Posterior vena cava (tissue), 2 donors: ENCODE data around the gene DOCK4. TPM values are rescaled to one million over a fixed set of nuclear protein-coding genes. Genes with fewer than 3 reads are reported as not detected.
"Not testable (repeated sequence)": the region's sequence is repeated elsewhere in the genome, so short reads cannot be mapped to it uniquely, and the experiment has no call there.

Experiments used
- DNase-seq: peaks from one replicate; pipeline ENCODE4 v3.0.0-alpha.2; 2020; ENCODE audit warnings: low spot score
- intact Hi-C, 2 donors: fragments of 100-400 bp; cut with DNase I; formaldehyde crosslinking; loops; one replicate each; pipeline versions ENCODE4 v1.14.1 to v1.14.2; 2022 to 2023
- total RNA-seq, 2 donors: library from RNA; stranded (reverse); fragmentation: NEBNext Ultra II Directional; extraction: Animal tissue kit (Norgen Biotek cat#: 25700); gene quantifications; one replicate each; pipeline ENCODE4 v1.2.1, GENCODE V29; 2021
- donor health status: DM: yes; HTN: yes; CAD: no.
- donor health status: DM: yes; HTN: yes; CAD: no.

The DOCK4 gene
- total RNA-seq, 2 donors from 2014 or later: 26.1 TPM

DNA sequence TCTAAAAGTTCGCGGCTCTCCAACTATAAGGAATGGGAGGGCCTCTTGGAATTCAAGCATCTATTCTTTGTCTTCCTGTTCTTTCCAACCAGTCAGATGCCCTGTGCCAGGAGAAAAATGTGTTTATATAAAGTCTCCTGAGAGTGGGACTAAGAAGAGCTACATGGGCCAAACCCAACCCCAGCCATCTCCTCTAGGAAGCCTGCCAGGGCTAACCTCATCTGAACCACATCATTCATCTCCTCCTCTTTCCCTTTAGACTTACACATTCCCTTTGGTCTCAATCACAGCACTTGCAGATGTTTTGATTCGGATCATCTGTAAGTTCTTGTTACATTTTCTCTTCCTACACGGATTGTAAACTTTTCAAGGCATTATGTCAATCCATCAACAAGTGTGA, 62.6 kb downstream of the DOCK4 start:
- intact Hi-C loops: no loop called here
- no peak for DNase-seq

DNA sequence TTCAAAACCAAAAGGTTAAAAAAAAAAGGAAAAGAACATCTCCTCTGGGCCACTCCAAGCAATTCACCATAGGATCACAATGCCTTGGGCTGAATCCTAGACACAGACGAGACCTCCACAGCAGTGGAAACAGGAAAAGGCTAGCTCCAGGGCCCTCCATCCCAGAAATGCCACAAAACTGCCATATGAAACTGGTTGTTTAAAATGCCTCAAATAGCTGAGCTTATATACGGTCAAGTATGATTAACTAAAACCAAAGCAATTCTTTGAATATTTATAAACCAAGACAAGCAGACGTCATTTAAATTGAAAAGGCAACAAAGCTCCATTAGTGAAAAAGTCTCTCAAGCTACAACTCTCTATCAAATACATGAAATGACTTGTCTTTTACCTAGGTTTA, 63.1 kb downstream of the DOCK4 start:
- intact Hi-C loops: no loop called here

DNA sequence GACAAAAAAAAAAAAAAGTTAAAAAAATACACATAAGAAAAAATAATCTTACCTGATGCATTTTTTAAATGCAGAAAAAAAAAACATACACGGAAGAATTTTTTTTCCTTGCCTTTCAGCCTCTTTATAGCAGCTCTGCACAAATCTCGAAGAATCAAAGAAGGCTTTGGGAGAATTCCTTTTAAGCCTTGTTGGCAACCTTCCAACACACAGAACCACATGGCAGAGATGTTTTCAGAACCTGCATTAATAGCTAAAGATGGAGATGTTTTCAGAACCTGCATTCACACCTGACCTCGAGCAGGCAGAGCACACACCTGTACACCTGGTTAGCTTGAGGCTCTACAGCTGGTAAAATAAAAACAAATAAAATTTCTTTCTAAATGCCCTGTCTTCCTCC, 65.6 kb downstream of the DOCK4 start:
- no peak for DNase-seq
- intact Hi-C loops: no loop called here

More for the DNA sequence above, 63.1 kb downstream of the DOCK4 start:
- DNase-seq: no peak

DNA sequence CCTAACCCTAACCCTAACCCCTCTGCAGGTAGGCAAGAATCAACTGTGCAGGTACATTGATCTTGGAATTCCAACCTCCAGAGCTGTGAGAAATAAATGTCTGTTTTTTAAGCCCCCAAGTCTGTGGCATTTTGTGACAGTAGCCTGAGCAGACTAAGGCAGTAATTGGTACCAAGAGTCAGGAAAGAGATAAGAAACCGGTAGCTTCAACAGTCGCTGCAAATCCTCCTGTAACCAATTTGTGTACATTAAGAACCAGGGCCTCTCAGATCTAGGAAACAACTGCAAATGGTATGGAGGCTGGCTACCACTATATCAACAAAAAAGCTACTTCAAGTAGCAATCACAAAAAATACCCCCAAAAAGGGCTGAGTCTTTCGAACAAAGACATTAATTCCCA, 67.3 kb downstream of the DOCK4 start:
- intact Hi-C loops: no loop called here
- DNase-seq: no peak

DNA sequence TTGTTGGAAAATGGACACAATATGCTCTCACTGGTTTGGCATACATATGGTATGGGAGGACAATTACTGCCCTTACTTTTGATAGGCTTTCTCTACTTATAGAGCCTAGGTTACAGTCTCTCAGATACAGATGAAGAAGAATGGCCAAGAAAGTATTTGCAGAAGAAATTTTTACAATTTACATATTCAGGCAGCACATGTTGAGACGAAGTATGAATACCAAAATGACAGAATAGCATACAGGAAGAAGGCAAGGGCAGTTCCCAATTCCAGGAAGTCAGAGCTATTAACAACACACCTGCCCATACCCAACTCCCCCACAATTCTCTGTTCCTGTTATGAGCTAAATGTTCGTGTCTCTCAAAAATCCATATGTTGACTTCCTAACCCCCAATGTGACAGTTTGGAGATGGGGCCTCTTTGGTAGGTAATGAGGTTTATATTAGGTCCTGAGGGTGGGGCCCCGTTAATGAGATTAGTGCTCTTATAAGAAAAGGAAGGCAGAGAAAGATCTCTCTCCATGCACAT, 67.8 kb downstream of the DOCK4 start:
- intact Hi-C loops: no loop called here
- no peak for DNase-seq

DNA sequence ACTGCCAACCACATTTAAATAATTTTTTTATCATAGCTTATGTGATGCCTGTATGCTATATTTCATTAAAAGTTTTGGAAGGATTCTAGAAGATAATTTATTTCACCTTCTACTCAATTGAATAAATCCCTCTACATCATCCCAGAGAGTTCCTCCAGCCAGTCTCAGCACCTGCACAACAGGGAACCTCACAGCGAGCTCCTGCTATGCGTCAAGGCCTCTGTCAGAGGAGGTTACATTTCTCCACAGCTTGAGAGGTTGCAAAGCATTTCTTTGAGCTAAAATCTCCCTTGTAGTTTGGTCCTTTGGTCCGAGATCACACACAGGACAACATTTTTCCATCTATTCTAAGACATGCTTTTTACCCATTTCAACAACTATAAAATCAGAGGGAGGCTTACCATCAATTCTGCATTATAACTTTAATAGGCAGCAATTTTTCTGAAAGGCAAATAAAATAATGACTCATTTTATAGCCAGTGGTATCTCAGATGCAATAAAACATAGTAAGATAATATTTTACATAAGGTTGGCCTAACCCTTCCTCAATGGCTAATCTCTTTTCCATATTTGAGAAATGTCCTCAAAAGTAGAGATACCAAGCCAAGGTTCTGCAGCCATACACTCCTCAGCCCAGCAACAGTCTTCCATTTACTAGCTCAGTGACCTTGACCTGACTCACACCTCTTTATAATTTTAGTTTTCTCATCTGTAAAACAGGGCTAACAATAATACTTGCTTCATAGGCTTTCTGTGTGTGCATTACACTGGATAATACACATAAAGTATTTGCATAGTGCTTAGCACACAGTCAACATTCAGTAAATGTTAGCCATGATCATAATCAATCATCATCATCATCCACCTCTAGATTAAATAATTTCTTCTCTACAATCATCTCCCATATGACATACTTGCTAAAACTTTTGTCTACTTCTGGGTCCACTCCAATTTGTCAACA, 68.8 kb downstream of the DOCK4 start:
- intact Hi-C loops: no loop called here
- no peak for DNase-seq

DNA sequence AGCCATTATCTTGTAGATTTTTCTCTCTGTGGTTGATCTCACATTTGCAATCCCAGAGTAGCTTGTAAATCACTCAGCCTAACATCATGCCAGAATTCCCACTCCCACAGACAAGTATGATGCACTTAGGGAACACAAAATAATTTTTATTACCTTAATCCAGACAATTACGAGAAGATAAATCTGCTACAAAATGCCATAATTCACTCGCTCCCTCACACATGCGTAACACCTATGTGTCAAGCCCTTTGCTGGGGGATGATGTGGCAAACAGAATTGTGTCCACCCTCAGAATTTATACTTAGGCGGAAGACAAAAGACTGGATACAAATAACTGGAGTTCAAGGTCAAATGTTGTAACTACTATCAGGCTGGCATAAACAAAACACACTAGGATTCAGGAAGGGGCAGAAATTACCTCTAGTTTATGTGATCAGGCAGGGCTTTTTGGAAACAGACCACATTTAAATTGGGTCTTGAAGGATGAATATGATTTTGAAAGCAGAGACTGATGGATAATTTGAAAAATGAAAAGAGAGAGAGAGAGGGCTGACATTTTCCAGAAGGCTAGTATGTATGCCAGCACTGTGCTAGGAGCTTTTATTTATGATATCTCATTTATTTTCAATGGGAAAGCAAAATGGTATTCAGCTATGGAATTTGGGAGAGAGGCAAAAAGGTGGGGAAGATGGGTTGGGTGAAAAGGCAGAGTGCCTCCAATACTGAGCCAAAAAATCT, 69.8 kb downstream of the DOCK4 start:
- intact Hi-C loops: no loop called here
- DNase-seq: no peak

DNA sequence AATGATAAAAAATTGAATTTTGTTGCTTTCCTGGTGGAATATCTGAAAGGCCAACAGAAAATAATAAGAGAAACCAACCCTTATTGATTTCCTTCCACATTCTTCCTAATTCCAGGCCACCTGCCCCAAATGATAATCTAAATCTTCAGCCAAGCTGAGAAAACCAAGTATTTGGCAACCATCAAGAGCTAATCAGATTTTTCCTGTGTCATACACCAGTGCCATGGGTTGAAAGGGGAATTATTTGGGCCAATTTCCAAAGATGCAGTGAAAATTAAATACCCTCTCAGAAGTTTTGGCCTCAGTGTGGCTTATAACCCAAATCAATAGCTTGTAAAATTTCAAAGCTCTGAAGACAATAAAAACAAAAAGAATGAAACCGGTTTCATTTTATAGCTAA, 70.4 kb downstream of the DOCK4 start:
- intact Hi-C loops: no loop called here
- no peak for DNase-seq

DNA sequence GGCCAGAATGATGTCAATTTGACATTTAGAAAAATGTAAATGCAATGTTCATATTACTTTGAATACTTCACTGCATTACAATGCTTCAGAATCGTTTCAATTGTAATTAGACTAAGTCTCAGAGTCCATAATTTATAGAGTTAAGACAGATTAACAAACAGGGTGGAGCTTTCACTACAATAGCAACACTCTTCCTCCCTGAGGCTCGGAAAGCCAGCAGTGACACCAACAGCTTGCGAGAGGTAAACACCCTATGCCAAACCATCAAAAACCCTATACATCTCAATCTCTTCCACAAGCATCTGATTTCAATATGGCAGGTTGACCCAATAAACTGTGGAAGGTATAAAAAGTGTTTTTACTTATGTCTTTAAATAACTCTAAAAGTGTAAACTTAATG, 72.2 kb downstream of the DOCK4 start:
- intact Hi-C loops: no loop called here
- no peak for DNase-seq

DNA sequence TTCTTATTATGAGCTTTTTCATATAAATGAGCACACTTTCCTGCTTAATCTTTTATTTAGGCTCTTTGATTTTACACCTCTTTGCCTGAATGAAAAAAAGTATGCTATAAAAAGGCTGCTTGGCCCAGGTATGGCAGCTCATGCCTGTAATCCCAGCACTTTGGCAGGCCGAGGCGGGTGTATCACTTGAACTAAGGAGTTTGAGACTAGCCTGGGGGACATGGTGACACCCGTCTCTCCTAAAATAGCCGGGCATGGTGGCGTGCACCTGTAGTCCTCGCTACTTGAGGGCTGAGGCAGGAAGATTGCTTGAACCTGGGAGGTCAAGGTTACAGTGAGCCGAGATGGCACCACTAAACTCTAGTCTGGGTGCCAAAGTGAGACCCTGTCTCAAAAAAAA, 72.9 kb downstream of the DOCK4 start:
- DNase-seq: no peak
- intact Hi-C loops: no loop called here

DNA sequence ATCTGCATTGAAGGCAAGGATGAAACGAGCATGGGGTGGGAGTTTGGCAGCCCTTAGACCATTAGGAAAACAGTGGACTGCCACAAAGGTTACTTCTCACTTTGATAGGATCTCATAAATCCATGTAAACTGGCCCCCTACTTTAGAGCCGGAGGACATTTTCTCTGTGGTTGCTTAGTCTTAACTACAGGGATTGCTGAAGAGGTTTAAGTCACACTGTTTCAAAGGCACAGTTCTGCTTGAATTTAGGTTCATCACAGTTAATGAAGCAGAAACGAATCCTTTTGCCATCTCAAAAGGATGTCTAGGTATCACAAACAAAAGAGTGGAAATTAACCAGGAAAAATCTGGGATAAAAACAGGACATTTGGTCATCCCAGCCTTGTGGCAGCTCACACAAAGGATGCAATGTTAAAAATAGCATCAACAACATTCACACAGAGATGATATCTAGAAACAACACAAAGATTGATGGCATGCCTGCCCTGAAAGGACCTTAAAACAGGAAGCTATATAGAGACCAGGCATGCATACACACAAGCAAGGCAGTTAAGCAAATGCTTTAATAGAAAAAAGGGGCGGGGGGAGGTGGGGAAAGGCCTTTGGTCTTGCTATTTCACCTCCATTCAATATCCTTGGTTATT, 74.0 kb downstream of the DOCK4 start:
- intact Hi-C loops: no loop called here
- DNase-seq: no peak

DNA sequence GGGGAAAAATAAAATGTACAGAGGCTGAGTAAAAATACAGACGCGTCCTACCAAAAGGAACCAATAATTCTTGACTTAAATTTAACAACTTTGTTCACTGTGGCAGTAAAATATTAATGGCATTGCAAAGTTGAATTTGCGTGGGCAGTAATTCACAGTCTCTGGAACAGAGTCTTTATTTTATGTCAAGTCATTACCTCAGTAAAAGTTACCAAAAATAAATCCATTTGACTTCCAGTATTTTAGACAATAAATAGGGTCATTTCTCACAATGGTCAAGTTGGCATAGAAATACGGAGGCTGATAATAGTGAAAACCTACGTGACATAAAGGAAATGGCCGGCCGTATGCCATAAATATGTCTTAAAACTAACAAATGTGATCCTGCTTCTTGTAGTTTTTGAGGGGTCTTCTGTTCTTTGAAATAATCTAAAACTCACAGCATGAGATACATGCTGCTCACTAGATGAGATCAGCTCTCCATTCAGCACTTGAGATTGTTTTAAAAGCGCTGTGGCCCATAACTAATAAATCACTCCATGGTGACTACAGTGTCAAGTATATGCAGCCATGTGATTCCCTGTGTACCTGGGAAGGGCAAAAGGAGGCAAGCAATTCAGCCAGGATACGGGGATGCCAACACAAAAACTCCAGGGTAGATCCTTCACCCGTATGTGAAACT, 75.3 kb downstream of the DOCK4 start:
- DNase-seq: no peak
- intact Hi-C loops: no loop called here

DNA sequence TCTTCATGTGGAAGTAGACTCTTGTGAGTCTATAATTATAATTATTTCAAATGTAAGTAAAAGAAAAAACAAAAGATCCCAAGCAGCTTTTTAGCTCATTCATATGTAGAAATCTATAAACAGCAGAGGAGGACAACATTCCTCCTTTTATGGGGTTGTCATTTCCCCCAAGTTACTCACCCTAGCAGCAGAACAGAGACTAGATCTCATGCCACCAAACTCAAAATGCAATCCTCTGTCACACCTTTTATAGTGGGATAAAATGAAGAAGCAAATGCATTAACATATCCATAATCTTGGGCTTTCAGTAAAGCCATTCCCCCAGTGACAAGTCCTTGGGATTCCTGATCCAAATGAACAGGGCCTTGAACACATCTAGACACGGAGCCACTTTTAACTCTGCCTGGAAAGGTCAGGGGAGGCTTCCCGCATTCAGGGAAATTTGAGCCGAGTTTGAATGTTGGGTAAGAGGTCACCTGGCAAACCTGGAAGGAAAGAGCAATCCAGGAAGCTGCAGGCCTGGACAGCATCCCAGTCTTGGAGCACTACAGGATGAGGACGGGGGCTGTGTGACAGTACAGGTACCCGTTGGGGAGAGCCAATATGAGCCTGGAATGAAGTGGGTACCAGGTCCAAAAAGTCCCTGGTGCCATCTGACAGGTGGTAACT, 76.4 kb downstream of the DOCK4 start:
- DNase-seq: no peak
- intact Hi-C loops: no loop called here

DNA sequence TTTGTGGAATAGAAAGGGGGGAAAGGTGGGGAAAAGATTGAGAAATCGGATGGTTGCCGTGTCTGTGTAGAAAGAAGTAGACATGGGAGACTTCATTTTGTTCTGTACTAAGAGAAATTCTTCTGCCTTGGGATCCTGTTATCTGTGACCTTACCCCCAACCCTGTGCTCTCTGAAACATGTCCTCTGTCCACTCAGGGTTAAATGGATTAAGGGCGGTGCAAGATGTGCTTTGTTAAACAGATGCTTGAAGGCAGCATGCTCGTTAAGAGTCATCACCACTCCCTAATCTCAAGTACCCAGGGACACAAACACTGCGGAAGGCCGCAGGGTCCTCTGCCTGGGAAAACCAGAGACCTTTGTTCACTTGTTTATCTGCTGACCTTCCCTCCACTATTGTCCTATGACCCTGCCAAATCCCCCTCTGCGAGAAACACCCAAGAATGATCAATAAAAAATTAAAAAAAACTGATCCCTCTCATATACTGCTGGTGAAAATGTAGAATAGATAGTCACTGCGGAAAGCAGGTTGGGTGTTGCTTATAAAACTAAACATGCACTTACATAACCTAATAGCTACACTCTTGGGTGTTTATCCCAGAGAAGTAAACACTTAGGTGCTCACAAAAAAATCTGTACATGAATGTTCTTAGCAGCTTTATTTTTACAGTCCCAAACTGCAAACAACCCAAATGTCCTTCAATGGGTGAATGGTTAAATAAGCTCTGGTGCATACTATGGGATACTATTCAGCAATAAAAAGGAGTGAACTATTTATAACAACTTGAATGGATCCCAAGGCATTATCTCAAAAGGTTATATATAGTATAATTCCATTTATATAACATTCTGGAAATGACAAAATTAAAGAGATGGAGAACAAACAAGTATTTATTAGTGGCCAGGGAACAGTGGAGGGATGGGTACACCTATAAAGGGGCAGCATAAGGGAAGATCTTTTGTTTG, 77.5 kb downstream of the DOCK4 start:
- DNase-seq, intact Hi-C loops: not testable (repeated sequence)

DNA sequence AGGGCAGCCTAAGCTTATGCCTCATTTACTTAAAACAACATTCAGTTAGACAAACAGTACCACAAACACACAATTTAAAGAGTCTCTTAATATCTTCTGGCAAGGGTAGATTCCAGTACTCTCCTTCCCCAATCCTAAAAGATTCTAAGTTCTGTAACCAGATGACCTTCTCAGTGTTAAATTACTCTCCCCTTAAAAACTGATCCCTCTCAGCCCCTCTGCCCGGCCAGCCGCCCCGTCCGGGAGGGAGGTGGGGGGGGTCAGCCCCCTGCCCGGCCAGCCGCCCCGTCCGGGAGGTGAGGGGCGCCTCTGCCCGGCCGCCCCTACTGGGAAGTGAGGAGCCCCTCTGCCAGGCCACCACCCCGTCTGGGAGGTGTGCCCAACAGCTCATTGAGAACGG, 78.2 kb downstream of the DOCK4 start:
- not testable (repeated sequence) for DNase-seq

DNA sequence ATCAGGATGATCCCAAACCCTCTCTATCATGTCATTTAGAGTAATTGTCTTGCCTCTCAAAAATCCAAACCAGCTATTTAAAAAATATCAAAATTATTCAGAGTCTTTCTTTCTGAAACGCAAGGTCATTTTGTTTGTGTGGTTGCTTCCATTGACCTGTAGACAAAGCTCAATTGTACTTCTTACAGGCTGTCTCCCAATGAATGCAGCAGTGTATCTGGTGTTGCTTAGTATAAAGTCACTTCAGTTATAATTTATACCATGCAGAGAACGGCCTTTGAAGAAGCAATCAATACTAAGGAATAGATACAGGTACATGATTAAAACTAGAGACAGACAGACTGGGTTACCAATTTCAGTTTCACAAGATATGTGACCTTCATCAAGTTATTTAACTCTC, 80.9 kb downstream of the DOCK4 start:
- intact Hi-C loops: no loop called here
- DNase-seq: no peak

More for the DNA sequence above, 78.2 kb downstream of the DOCK4 start:
- intact Hi-C loops: not testable (repeated sequence)

DNA sequence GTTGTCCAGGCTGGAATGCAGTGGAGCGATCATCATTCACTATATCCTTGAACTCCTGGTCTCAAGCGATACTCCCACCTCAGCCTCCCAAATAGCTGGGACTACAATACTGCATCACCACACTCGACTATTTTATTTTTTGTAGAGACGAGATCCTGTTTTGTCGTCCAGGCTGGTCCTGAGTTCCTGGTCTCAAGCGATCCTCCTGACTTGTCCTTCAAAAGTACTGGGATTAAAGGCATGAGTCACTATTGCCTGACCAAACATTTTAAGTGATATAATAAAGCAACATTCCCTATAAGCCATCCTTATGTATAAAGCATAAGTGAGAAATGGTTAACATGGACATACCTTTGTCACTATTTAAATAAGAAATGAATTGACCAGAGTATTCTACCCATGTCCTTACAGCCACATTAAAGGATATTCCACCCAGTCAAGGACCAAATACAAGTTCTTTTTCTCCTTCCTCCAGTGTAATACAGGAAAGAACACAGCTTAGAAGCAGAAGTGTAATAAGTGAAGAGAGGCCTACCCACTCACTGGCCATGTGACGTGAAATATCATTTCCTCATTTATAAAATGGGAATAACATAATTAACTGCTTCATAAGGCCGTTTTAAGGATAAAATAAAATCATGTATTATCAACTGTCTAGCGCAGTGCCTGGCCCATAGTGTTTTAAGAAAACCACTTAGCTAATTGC, 82.0 kb downstream of the DOCK4 start:
- DNase-seq: no peak
- intact Hi-C loops: no loop called here
